Kasumi-1 (cell line): ENCODE results near the gene GPR37L1.
"Not testable (repeated sequence)": the region's sequence is repeated elsewhere in the genome, so short reads cannot be mapped to it uniquely, and the experiment has no call there.

Experiments
- DNase-seq, 2 experiments: peaks; one replicate each; lab custom pipeline; 2025; lab: John Stamatoyannopoulos, UW

GPR37L1 gene

GRCh38 chr1:202155478-202156021 lies 32.8 kb downstream of the GPR37L1 start:
- no peak for DNase-seq

- DNase-seq: no peak
Measured at GRCh38 chr1:202156590-202156989, 33.9 kb downstream of the GPR37L1 start.

GRCh38 chr1:202157945-202158344 lies 35.2 kb downstream of the GPR37L1 start:
- DNase-seq: no peak

- DNase-seq: peak; percentile 52 to 62
Measured at GRCh38 chr1:202158810-202159533, 36.3 kb downstream of the GPR37L1 start.

- peak; percentile 78 to 88 for DNase-seq
Measured at GRCh38 chr1:202159534-202160371, 37.0 kb downstream of the GPR37L1 start.

- peak; percentile 74 to 75 for DNase-seq
Measured at GRCh38 chr1:202160377-202160940, 37.7 kb downstream of the GPR37L1 start, which contains the start of gene PTPN7. Gene PTPN7 (minus strand): TSS chr1:202160602. CDS start chr1:202159402, 1,200 bp downstream.

GRCh38 chr1:202161151-202162046 lies 38.7 kb downstream of the GPR37L1 start:
- DNase-seq: peak; percentile 69 to 75

GRCh38 chr1:202162047-202162417 lies 39.3 kb downstream of the GPR37L1 start:
- DNase-seq: peak; percentile 91

- peak; percentile 70 to 71 for DNase-seq
Measured at GRCh38 chr1:202162418-202163280, 39.9 kb downstream of the GPR37L1 start.

GRCh38 chr1:202163281-202164270 lies 40.9 kb downstream of the GPR37L1 start:
- DNase-seq: no peak

- DNase-seq: peak in 1 of 2 experiments; percentile 11
Measured at GRCh38 chr1:202164271-202165037, 41.7 kb downstream of the GPR37L1 start.

GRCh38 chr1:202165267-202165941 lies 42.7 kb downstream of the GPR37L1 start:
- no peak for DNase-seq

GRCh38 chr1:202165942-202166843 lies 43.5 kb downstream of the GPR37L1 start:
- DNase-seq: no peak

- not testable (repeated sequence) for DNase-seq
Measured at GRCh38 chr1:202167054-202167453, 44.3 kb downstream of the GPR37L1 start.

- no peak for DNase-seq
Measured at GRCh38 chr1:202167708-202168415, 45.1 kb downstream of the GPR37L1 start.

GRCh38 chr1:202168861-202169260 lies 46.1 kb downstream of the GPR37L1 start:
- no peak for DNase-seq
